Measurements from ENCODE around the gene LRMDA.

The LRMDA gene

GRCh38 chr10:75801121-75801520 is 369.7 kb downstream of the LRMDA start:
- Histone ChIP-seq H3K56ac (ENCODE audit: low read length) (no peak overlapping the region), H2BK5ac (ENCODE audit: low read length) (no peak overlapping the region), H4K8ac (ENCODE audit: low read depth, low read length) (no peak overlapping the region), H3K23ac (ENCODE audit: low read length) (no peak overlapping the region), H3K79me1 (ENCODE audit: low read length) (no peaks in the 10 kb centered on the region), H3K27me3 (ENCODE audit: insufficient read depth, low read length, poor library complexity) (no peaks in the 10 kb centered on the region), H2BK15ac (replicated peaks; ENCODE audit: low read depth) (no peak overlapping the region), H2AK5ac (ENCODE audit: low read length) (no peak overlapping the region), H3K4ac (ENCODE audit: low read depth, low read length) (no peak overlapping the region), H4K5ac (ENCODE audit: low read length) (no peak overlapping the region), H3K79me2 (ENCODE audit: control insufficient read depth, insufficient read depth, low read length) (no peaks in the 10 kb centered on the region), H2BK120ac (ENCODE audit: low read depth, low read length) (no peak overlapping the region), H3K4me1 (ENCODE audit: control insufficient read depth, low read depth, low read length) (no peaks in the 10 kb centered on the region), H3K9ac (ENCODE audit: low read length) (no peak overlapping the region), H3K27ac (ENCODE audit: low read depth, low read length) (no peak overlapping the region), H3K18ac (ENCODE audit: low read length) (no peak overlapping the region), H3K4me3 (ENCODE audit: low read length) (no peak overlapping the region), H3K36me3 (ENCODE audit: control insufficient read depth, insufficient read depth, low read length) (no peaks in the 10 kb centered on the region), H3K4me2 (ENCODE audit: low read length) (no peak overlapping the region)
- no CpG with 5 or more reads among the region's 1 CpG for WGBS (ENCODE audit: extremely low coverage, insufficient coverage, low lambda C conversion rate)
- DNase-seq: peak; percentile 40

GRCh38 chr10:75801661-75802060 is 370.2 kb downstream of the LRMDA start:
- no peak overlapping the region for H3K27ac ChIP-seq (ENCODE audit: low read depth, low read length)
- no peak for DNase-seq

GRCh38 chr10:75803121-75803520 is 371.7 kb downstream of the LRMDA start:
- H3K4me3 ChIP-seq (ENCODE audit: low read length): no peak overlapping the region
- no peak overlapping the region for H2BK5ac ChIP-seq (ENCODE audit: low read length)
- H3K23ac ChIP-seq (ENCODE audit: low read length): no peak overlapping the region
- no peaks in the 10 kb centered on the region for H3K36me3 ChIP-seq (ENCODE audit: control insufficient read depth, insufficient read depth, low read length)
- no CpG with 5 or more reads among the region's 3 CpGs for WGBS (ENCODE audit: extremely low coverage, insufficient coverage, low lambda C conversion rate)
- no peak overlapping the region for H3K9ac ChIP-seq (ENCODE audit: low read length)
- no peak for DNase-seq
- H3K27ac ChIP-seq (ENCODE audit: low read depth, low read length): no peak overlapping the region
- H3K4me2 ChIP-seq (ENCODE audit: low read length): no peak overlapping the region
- H3K4me1 ChIP-seq (ENCODE audit: control insufficient read depth, low read depth, low read length): no peaks in the 10 kb centered on the region
- H3K4ac ChIP-seq (ENCODE audit: low read depth, low read length): no peak overlapping the region
- H3K18ac ChIP-seq (ENCODE audit: low read length): no peak overlapping the region
- no peak overlapping the region for H3K56ac ChIP-seq (ENCODE audit: low read length)
- H3K79me1 ChIP-seq (ENCODE audit: low read length): no peaks in the 10 kb centered on the region
- no peak overlapping the region for H2BK15ac ChIP-seq (replicated peaks; ENCODE audit: low read depth)
- H2BK120ac ChIP-seq (ENCODE audit: low read depth, low read length): no peak overlapping the region
- no peak overlapping the region for H4K5ac ChIP-seq (ENCODE audit: low read length)
- no peak overlapping the region for H2AK5ac ChIP-seq (ENCODE audit: low read length)
- no peaks in the 10 kb centered on the region for H3K27me3 ChIP-seq (ENCODE audit: insufficient read depth, low read length, poor library complexity)
- H4K8ac ChIP-seq (ENCODE audit: low read depth, low read length): no peak overlapping the region
- H3K79me2 ChIP-seq (ENCODE audit: control insufficient read depth, insufficient read depth, low read length): no peaks in the 10 kb centered on the region

More at GRCh38 chr10:75801661-75802060, 370.2 kb downstream of the LRMDA start:
- no peaks in the 10 kb centered on the region for H3K36me3 ChIP-seq (ENCODE audit: control insufficient read depth, insufficient read depth, low read length)
- no peak overlapping the region for H2BK5ac ChIP-seq (ENCODE audit: low read length)
- no peaks in the 10 kb centered on the region for H3K4me1 ChIP-seq (ENCODE audit: control insufficient read depth, low read depth, low read length)
- H3K79me2 ChIP-seq (ENCODE audit: control insufficient read depth, insufficient read depth, low read length): no peaks in the 10 kb centered on the region
- H2AK5ac ChIP-seq (ENCODE audit: low read length): no peak overlapping the region
- no peak overlapping the region for H3K56ac ChIP-seq (ENCODE audit: low read length)
- no peak overlapping the region for H3K4me3 ChIP-seq (ENCODE audit: low read length)
- no peak overlapping the region for H2BK120ac ChIP-seq (ENCODE audit: low read depth, low read length)
- H2BK15ac ChIP-seq (replicated peaks; ENCODE audit: low read depth): no peak overlapping the region
- no peak overlapping the region for H3K4me2 ChIP-seq (ENCODE audit: low read length)
- H4K8ac ChIP-seq (ENCODE audit: low read depth, low read length): no peak overlapping the region
- no CpG with 5 or more reads among the region's 3 CpGs for WGBS (ENCODE audit: extremely low coverage, insufficient coverage, low lambda C conversion rate)
- no peak overlapping the region for H3K9ac ChIP-seq (ENCODE audit: low read length)
- H4K5ac ChIP-seq (ENCODE audit: low read length): no peak overlapping the region
- H3K27me3 ChIP-seq (ENCODE audit: insufficient read depth, low read length, poor library complexity): no peaks in the 10 kb centered on the region
- H3K18ac ChIP-seq (ENCODE audit: low read length): no peak overlapping the region
- no peaks in the 10 kb centered on the region for H3K79me1 ChIP-seq (ENCODE audit: low read length)
- no peak overlapping the region for H3K4ac ChIP-seq (ENCODE audit: low read depth, low read length)
- no peak overlapping the region for H3K23ac ChIP-seq (ENCODE audit: low read length)

- Histone ChIP-seq H2BK15ac (replicated peaks; ENCODE audit: low read depth) (no peak overlapping the region), H3K9ac (ENCODE audit: low read length) (no peak overlapping the region), H3K4me1 (ENCODE audit: control insufficient read depth, low read depth, low read length) (no peaks in the 10 kb centered on the region), H4K5ac (ENCODE audit: low read length) (no peak overlapping the region), H3K36me3 (ENCODE audit: control insufficient read depth, insufficient read depth, low read length) (no peaks in the 10 kb centered on the region), H2AK5ac (ENCODE audit: low read length) (no peak overlapping the region), H3K79me2 (ENCODE audit: control insufficient read depth, insufficient read depth, low read length) (no peaks in the 10 kb centered on the region), H2BK120ac (ENCODE audit: low read depth, low read length) (no peak overlapping the region), H3K18ac (ENCODE audit: low read length) (no peak overlapping the region), H3K56ac (ENCODE audit: low read length) (no peak overlapping the region), H3K23ac (ENCODE audit: low read length) (no peak overlapping the region), H3K4me2 (ENCODE audit: low read length) (no peak overlapping the region), H3K27me3 (ENCODE audit: insufficient read depth, low read length, poor library complexity) (no peaks in the 10 kb centered on the region), H3K4ac (ENCODE audit: low read depth, low read length) (no peak overlapping the region), H2BK5ac (ENCODE audit: low read length) (no peak overlapping the region), H3K4me3 (ENCODE audit: low read length) (no peak overlapping the region), H4K8ac (ENCODE audit: low read depth, low read length) (no peak overlapping the region), H3K79me1 (ENCODE audit: low read length) (no peaks in the 10 kb centered on the region), H3K27ac (ENCODE audit: low read depth, low read length) (no peak overlapping the region)
- no peak for DNase-seq
- WGBS (ENCODE audit: extremely low coverage, insufficient coverage, low lambda C conversion rate): no CpG with 5 or more reads among the region's 14 CpGs
Measured at GRCh38 chr10:75803816-75804552, 372.6 kb downstream of the LRMDA start.

GRCh38 chr10:75806186-75806585 is 374.8 kb downstream of the LRMDA start:
- Histone ChIP-seq H3K23ac (ENCODE audit: low read length) (no peak overlapping the region), H3K56ac (ENCODE audit: low read length) (no peak overlapping the region), H3K79me2 (ENCODE audit: control insufficient read depth, insufficient read depth, low read length) (no peaks in the 10 kb centered on the region), H3K27me3 (ENCODE audit: insufficient read depth, low read length, poor library complexity) (no peaks in the 10 kb centered on the region), H3K4me2 (ENCODE audit: low read length) (no peak overlapping the region), H3K4ac (ENCODE audit: low read depth, low read length) (no peak overlapping the region), H4K8ac (ENCODE audit: low read depth, low read length) (no peak overlapping the region), H2BK15ac (replicated peaks; ENCODE audit: low read depth) (no peak overlapping the region), H2BK120ac (ENCODE audit: low read depth, low read length) (no peak overlapping the region), H4K5ac (ENCODE audit: low read length) (no peak overlapping the region), H2BK5ac (ENCODE audit: low read length) (no peak overlapping the region), H2AK5ac (ENCODE audit: low read length) (no peak overlapping the region), H3K79me1 (ENCODE audit: low read length) (no peaks in the 10 kb centered on the region), H3K9ac (ENCODE audit: low read length) (no peak overlapping the region), H3K27ac (ENCODE audit: low read depth, low read length) (no peak overlapping the region), H3K4me3 (ENCODE audit: low read length) (no peak overlapping the region), H3K18ac (ENCODE audit: low read length) (no peak overlapping the region), H3K36me3 (ENCODE audit: control insufficient read depth, insufficient read depth, low read length) (no peaks in the 10 kb centered on the region), H3K4me1 (ENCODE audit: control insufficient read depth, low read depth, low read length) (no peaks in the 10 kb centered on the region)
- no CpG with 5 or more reads among the region's 3 CpGs for WGBS (ENCODE audit: extremely low coverage, insufficient coverage, low lambda C conversion rate)
- DNase-seq: no peak

- Histone ChIP-seq H4K8ac (ENCODE audit: low read depth, low read length) (no peak overlapping the region), H4K5ac (ENCODE audit: low read length) (no peak overlapping the region), H3K23ac (ENCODE audit: low read length) (no peak overlapping the region), H3K4me1 (ENCODE audit: control insufficient read depth, low read depth, low read length) (no peaks in the 10 kb centered on the region), H3K9ac (ENCODE audit: low read length) (no peak overlapping the region), H2BK5ac (ENCODE audit: low read length) (no peak overlapping the region), H2BK15ac (replicated peaks; ENCODE audit: low read depth) (no peak overlapping the region), H3K4ac (ENCODE audit: low read depth, low read length) (no peak overlapping the region), H3K79me2 (ENCODE audit: control insufficient read depth, insufficient read depth, low read length) (no peaks in the 10 kb centered on the region), H3K56ac (ENCODE audit: low read length) (no peak overlapping the region), H3K27ac (ENCODE audit: low read depth, low read length) (no peak overlapping the region), H3K4me3 (ENCODE audit: low read length) (no peak overlapping the region), H3K27me3 (ENCODE audit: insufficient read depth, low read length, poor library complexity) (no peaks in the 10 kb centered on the region), H3K79me1 (ENCODE audit: low read length) (no peaks in the 10 kb centered on the region), H3K18ac (ENCODE audit: low read length) (no peak overlapping the region), H2AK5ac (ENCODE audit: low read length) (no peak overlapping the region), H2BK120ac (ENCODE audit: low read depth, low read length) (no peak overlapping the region), H3K4me2 (ENCODE audit: low read length) (no peak overlapping the region), H3K36me3 (ENCODE audit: control insufficient read depth, insufficient read depth, low read length) (no peaks in the 10 kb centered on the region)
- WGBS (ENCODE audit: extremely low coverage, insufficient coverage, low lambda C conversion rate): no CpG with 5 or more reads among the region's 5 CpGs
- DNase-seq: no peak
Measured at GRCh38 chr10:75807456-75807855, 376.0 kb downstream of the LRMDA start.
